Hepatocyte (in vitro differentiated cells): ENCODE data around the gene ABHD17B.

Experiments used
- EZH2 ChIP-seq: fragments of 200-600 bp; sonication (generic); IDR thresholded peaks from 2 replicates; pipeline ENCODE4 v1.6.1; 2016; ENCODE audit warnings: antibody characterized with exemption, mild to moderate bottlenecking, borderline replicate concordance
- TF ChIP-seq, protein P1 (sequence below): fragments of 200-600 bp; sonication (generic); IDR thresholded peaks from 2 replicates; pipeline ENCODE4 v1.5.1; 2016; ENCODE audit warnings: antibody characterized with exemption, mild to moderate bottlenecking; ENCODE audit not compliant: poor library complexity

DNA sequence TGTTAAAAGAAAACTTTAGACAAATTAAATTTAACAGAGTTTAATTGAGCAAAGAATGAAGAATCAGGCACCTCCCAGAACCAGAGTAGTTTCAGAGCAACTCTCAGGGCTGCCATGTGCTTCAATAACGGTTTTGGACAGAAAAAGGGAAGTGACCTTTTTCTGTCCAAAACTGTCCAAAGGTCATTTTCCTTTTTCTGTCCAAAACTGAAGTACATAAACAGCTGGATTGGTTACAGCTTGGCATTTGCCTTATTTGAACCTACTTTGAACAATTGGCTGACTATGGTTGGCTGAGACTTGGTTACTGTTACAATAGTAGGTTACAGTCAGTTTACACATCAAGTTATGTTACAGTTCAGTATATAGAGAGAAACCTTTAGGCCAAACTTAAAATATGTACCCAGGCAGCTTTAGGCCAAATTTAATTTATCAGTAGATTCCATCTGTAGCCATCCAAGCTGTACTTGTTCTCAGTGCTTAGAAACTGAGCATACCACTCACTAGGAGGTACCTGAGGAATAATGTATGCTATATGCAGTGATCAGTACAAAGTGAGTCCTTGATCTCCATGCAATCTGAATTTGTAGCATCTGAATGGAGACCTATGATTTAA is 44.4 kb upstream of the ABHD17B start:
- TF ChIP-seq, protein P1, sequence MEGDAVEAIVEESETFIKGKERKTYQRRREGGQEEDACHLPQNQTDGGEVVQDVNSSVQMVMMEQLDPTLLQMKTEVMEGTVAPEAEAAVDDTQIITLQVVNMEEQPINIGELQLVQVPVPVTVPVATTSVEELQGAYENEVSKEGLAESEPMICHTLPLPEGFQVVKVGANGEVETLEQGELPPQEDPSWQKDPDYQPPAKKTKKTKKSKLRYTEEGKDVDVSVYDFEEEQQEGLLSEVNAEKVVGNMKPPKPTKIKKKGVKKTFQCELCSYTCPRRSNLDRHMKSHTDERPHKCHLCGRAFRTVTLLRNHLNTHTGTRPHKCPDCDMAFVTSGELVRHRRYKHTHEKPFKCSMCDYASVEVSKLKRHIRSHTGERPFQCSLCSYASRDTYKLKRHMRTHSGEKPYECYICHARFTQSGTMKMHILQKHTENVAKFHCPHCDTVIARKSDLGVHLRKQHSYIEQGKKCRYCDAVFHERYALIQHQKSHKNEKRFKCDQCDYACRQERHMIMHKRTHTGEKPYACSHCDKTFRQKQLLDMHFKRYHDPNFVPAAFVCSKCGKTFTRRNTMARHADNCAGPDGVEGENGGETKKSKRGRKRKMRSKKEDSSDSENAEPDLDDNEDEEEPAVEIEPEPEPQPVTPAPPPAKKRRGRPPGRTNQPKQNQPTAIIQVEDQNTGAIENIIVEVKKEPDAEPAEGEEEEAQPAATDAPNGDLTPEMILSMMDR = no peak
- no peak for TF ChIP-seq EZH2
